ENCODE results near the gene PHF24. TPM values are rescaled to one million over a fixed set of nuclear protein-coding genes. Genes with fewer than 3 reads are reported as not detected.

PHF24 gene
- total RNA-seq, 6 donors from 2014 or later, result 0.10 to 0.74 (median 0.49) TPM; not detected in 2

- Histone ChIP-seq H3K4me1 (peaks cover 8 to 30% (median 22%) of the 10 kb centered on the region in 4 donors), H3K36me3 (no peaks in the 10 kb centered on the region), H3K27ac (no peak overlapping the region), H3K4me3 (no peak overlapping the region), H3K9me3 (no peaks in the 10 kb centered on the region), H3K27me3 (no peaks in the 10 kb centered on the region)
- ATAC-seq (ENCODE audit: low FRiP score in 2 of 2) (no peak), DNase-seq (peak in 1 of 2 donors; percentile 61)
- TF ChIP-seq POLR2A (IDR thresholded peaks at IDR 0.05), result no peak
- peak; percentile 58 to 82 (median 70) for TF ChIP-seq CTCF (IDR thresholded peaks at IDR 0.05)
- 19 to 22% methylated on average over 7 of the region's 7 CpGs for WGBS, 2 donors
Observed at GRCh38 chr9:34985311-34985899, 27.3 kb downstream of the PHF24 start.

- H3K27me3 ChIP-seq, result no peaks in the 10 kb centered on the region
- no peak for DNase-seq
- no peaks in the 10 kb centered on the region for H3K9me3 ChIP-seq
- no peak overlapping the region for H3K4me3 ChIP-seq
- ATAC-seq (ENCODE audit: low FRiP score in 2 of 2), result peak in 1 of 2 donors; percentile 13
- no peak for TF ChIP-seq EP300 (IDR thresholded peaks at IDR 0.05)
- TF ChIP-seq POLR2AphosphoS5 (IDR thresholded peaks at IDR 0.05), result no peak
- no peak for TF ChIP-seq POLR2A (IDR thresholded peaks at IDR 0.05)
- no peak for TF ChIP-seq CTCF (IDR thresholded peaks at IDR 0.05)
- H3K36me3 ChIP-seq, result no peaks in the 10 kb centered on the region
- WGBS, 2 donors, result 47 to 89% methylated on average over 1 to 9 of the region's 9 CpGs
- H3K27ac ChIP-seq, result no peak overlapping the region
- peaks cover 16 to 42% (median 26%) of the 10 kb centered on the region in 4 donors for H3K4me1 ChIP-seq
Observed at GRCh38 chr9:34986540-34987047, 28.5 kb downstream of the PHF24 start.

- 59 to 80% methylated on average over 6 to 7 of the region's 7 CpGs for WGBS, 2 donors
Observed at GRCh38 chr9:34987160-34987901, 29.2 kb downstream of the PHF24 start.

GRCh38 chr9:34988218-34989002 lies 30.3 kb downstream of the PHF24 start:
- peak overlapping the region; percentile 65 to 90 (median 80) for H3K27ac ChIP-seq

More at GRCh38 chr9:34987160-34987901, 29.2 kb downstream of the PHF24 start:
- no peak for ATAC-seq (ENCODE audit: low FRiP score in 2 of 2)
- H3K4me3 ChIP-seq, result no peak overlapping the region
- peaks cover 16 to 38% (median 28%) of the 10 kb centered on the region in 4 donors for H3K4me1 ChIP-seq
- H3K27me3 ChIP-seq, result no peaks in the 10 kb centered on the region
- H3K36me3 ChIP-seq, result no peaks in the 10 kb centered on the region
- no peaks in the 10 kb centered on the region for H3K9me3 ChIP-seq
- no peak overlapping the region for H3K27ac ChIP-seq
- TF ChIP-seq CTCF (IDR thresholded peaks at IDR 0.05) (no peak), EP300 (IDR thresholded peaks at IDR 0.05) (no peak), POLR2A (IDR thresholded peaks at IDR 0.05) (no peak), POLR2AphosphoS5 (IDR thresholded peaks at IDR 0.05) (no peak)
- no peak for DNase-seq

More at GRCh38 chr9:34988218-34989002, 30.3 kb downstream of the PHF24 start:
- no peak for TF ChIP-seq CTCF (IDR thresholded peaks at IDR 0.05)
- TF ChIP-seq POLR2AphosphoS5 (IDR thresholded peaks at IDR 0.05), result no peak
- TF ChIP-seq EP300 (IDR thresholded peaks at IDR 0.05), result no peak
- TF ChIP-seq POLR2A (IDR thresholded peaks at IDR 0.05), result no peak
- ATAC-seq (ENCODE audit: low FRiP score in 2 of 2), result no peak
- Histone ChIP-seq H3K4me1 (peaks cover 22 to 39% (median 33%) of the 10 kb centered on the region in 4 donors), H3K27me3 (no peaks in the 10 kb centered on the region), H3K36me3 (no peaks in the 10 kb centered on the region), H3K9me3 (no peaks in the 10 kb centered on the region), H3K4me3 (peak overlapping the region; percentile 30 to 87 (median 75))
- DNase-seq, result peak in 1 of 2 donors; percentile 83
- 19 to 25% methylated on average over 23 to 25 of the region's 25 CpGs for WGBS, 2 donors
